H9 (cell line): ENCODE data around the gene UVRAG. TPM values are rescaled to one million over a fixed set of nuclear protein-coding genes. Genes with fewer than 3 reads are reported as not detected.

ENCODE experiments used
- DNase-seq: peaks from one replicate; pipeline ENCODE4 v3.0.0-alpha.2; 2017
- H2AFZ ChIP-seq: one replicate; pipeline ENCODE4 v1.6.1; 2013; ENCODE audit warnings: mild to moderate bottlenecking, low read length, control low read depth, moderate library complexity
- H2AK5ac ChIP-seq: 2 replicates; pipeline ENCODE4 v1.6.1; 2013; ENCODE audit warnings: low read length, control low read depth, mixed read lengths; ENCODE audit not compliant: insufficient read length
- H2BK120ac ChIP-seq: one replicate; pipeline ENCODE4 v1.6.1; 2013; ENCODE audit warnings: low read depth, mild to moderate bottlenecking, low read length, control low read depth, inconsistent platforms; ENCODE audit not compliant: poor library complexity, severe bottlenecking
- H2BK12ac ChIP-seq: 2 replicates; pipeline ENCODE4 v1.6.1; 2013; ENCODE audit warnings: low read length, control low read depth, mixed read lengths, low read depth; ENCODE audit not compliant: insufficient read length
- H2BK15ac ChIP-seq: 2 replicates; pipeline ENCODE4 v1.6.1; 2013; ENCODE audit warnings: low read depth, low read length, control low read depth
- H2BK20ac ChIP-seq: one replicate; pipeline ENCODE4 v1.6.1; 2013; ENCODE audit warnings: low read depth, mild to moderate bottlenecking, low read length, control low read depth, inconsistent platforms; ENCODE audit not compliant: poor library complexity, severe bottlenecking
- H2BK5ac ChIP-seq: 2 replicates; pipeline ENCODE4 v1.6.1; 2013; ENCODE audit warnings: low read length, control low read depth, mixed read lengths; ENCODE audit not compliant: insufficient read length
- H3K14ac ChIP-seq: 2 replicates; pipeline ENCODE4 v1.6.1; 2013; ENCODE audit warnings: low read length, control low read depth; ENCODE audit not compliant: insufficient read depth
- H3K18ac ChIP-seq: 2 replicates; pipeline ENCODE4 v1.6.1; 2013; ENCODE audit warnings: low read depth, mild to moderate bottlenecking, mixed read lengths, low read length, control low read depth; ENCODE audit not compliant: insufficient read length
- H3K23ac ChIP-seq: 2 replicates; pipeline ENCODE4 v1.6.1; 2013; ENCODE audit warnings: low read length, control low read depth, mixed read lengths, low read depth; ENCODE audit not compliant: insufficient read length
- H3K23me2 ChIP-seq: 2 replicates; pipeline ENCODE4 v1.6.1; 2013; ENCODE audit warnings: low read depth, mild to moderate bottlenecking, mixed read lengths, low read length, control low read depth; ENCODE audit not compliant: insufficient read length, poor library complexity, severe bottlenecking
- H3K27ac ChIP-seq: 2 replicates; pipeline ENCODE4 v1.5.1; 2013; ENCODE audit warnings: low read length, control low read depth, mixed read lengths, low read depth; ENCODE audit not compliant: insufficient read length
- H3K27me3 ChIP-seq: 2 replicates; pipeline ENCODE4 v1.6.1; 2013; ENCODE audit warnings: low read length, control low read depth, inconsistent platforms; ENCODE audit not compliant: insufficient read depth
- H3K4ac ChIP-seq: 2 replicates; pipeline ENCODE4 v1.6.1; 2013; ENCODE audit warnings: low read depth, mild to moderate bottlenecking, control low read depth, inconsistent platforms, low read length, moderate library complexity
- H3K4me1 ChIP-seq: 2 replicates; pipeline ENCODE4 v1.6.1; 2013; ENCODE audit warnings: low read length, control low read depth, inconsistent platforms; ENCODE audit not compliant: insufficient read depth
- H3K4me2 ChIP-seq: 2 replicates; pipeline ENCODE4 v1.6.1; 2013; ENCODE audit warnings: low read length, control low read depth, mixed read lengths; ENCODE audit not compliant: insufficient read length, insufficient read depth
- H3K56ac ChIP-seq: 2 replicates; pipeline ENCODE4 v1.6.1; 2013; ENCODE audit warnings: low read depth, mild to moderate bottlenecking, mixed read lengths, low read length, control low read depth; ENCODE audit not compliant: insufficient read length
- H3K79me1 ChIP-seq: 2 replicates; pipeline ENCODE4 v1.6.1; 2013; ENCODE audit warnings: low read depth, mild to moderate bottlenecking, moderate library complexity, low read length, control low read depth, inconsistent platforms; ENCODE audit not compliant: insufficient read depth, poor library complexity, severe bottlenecking
- H3K79me2 ChIP-seq: 2 replicates; pipeline ENCODE4 v1.6.1; 2013; ENCODE audit warnings: low read length, control low read depth, inconsistent platforms; ENCODE audit not compliant: insufficient read depth
- H3K9ac ChIP-seq: 2 replicates; pipeline ENCODE4 v1.6.1; 2013; ENCODE audit warnings: low read length, control low read depth, mixed read lengths; ENCODE audit not compliant: insufficient read length; ENCODE audit errors: extremely low read depth
- H3K9me3 ChIP-seq: one replicate; pipeline ENCODE4 v1.6.1; 2013; ENCODE audit warnings: low read depth, low read length, inconsistent platforms; ENCODE audit not compliant: control insufficient read depth
- H3T11ph ChIP-seq: one replicate; pipeline ENCODE4 v1.6.1; 2013; ENCODE audit warnings: mild to moderate bottlenecking, low read length, control low read depth, inconsistent platforms
- H4K20me1 ChIP-seq: one replicate; pipeline ENCODE4 v1.6.1; 2013; ENCODE audit not compliant: control insufficient read depth, insufficient read length, insufficient read depth
- H4K5ac ChIP-seq: 2 replicates; pipeline ENCODE4 v1.6.1; 2013; ENCODE audit warnings: low read depth, mild to moderate bottlenecking, mixed read lengths, low read length, control low read depth; ENCODE audit not compliant: insufficient read length
- H4K8ac ChIP-seq: replicated peaks from 2 replicates; pipeline ENCODE4 v1.6.1; 2013; ENCODE audit warnings: low read length, control low read depth, mixed read lengths, low read depth; ENCODE audit not compliant: insufficient read length
- H4K91ac ChIP-seq: 2 replicates; pipeline ENCODE4 v1.6.1; 2013; ENCODE audit warnings: low read depth, mild to moderate bottlenecking, moderate library complexity, mixed read lengths, low read length, control low read depth; ENCODE audit not compliant: insufficient read length
- H3K27ac Mint-ChIP-seq, 3 experiments: 2 replicates in 2 of 3; 3 replicates in 1 of 3; pipeline ENCODE4 v1.8.0; 2020 to 2021; ENCODE audit warnings: mixed read lengths in 3 of 3, mild to moderate bottlenecking in 1 of 3, moderate library complexity in 1 of 3
- H3K27me3 Mint-ChIP-seq: 2 replicates; pipeline ENCODE4 v1.8.0; 2021; ENCODE audit warnings: low read depth, mild to moderate bottlenecking, moderate library complexity, mixed read lengths
- H3K36me3 Mint-ChIP-seq, 3 experiments: 2 replicates in 2 of 3; 3 replicates in 1 of 3; pipeline ENCODE4 v1.8.0; 2020 to 2021; ENCODE audit warnings: low read depth in 3 of 3, mixed read lengths in 3 of 3; ENCODE audit not compliant: insufficient read depth in 1 of 3
- H3K4me1 Mint-ChIP-seq, 2 experiments: 2 replicates each; pipeline ENCODE4 v1.8.0; 2020; ENCODE audit warnings: mixed read lengths in 2 of 2
- H3K4me3 Mint-ChIP-seq, 2 experiments: 2 replicates in 1 of 2; 3 replicates in 1 of 2; pipeline ENCODE4 v1.8.0; 2020 to 2021; ENCODE audit warnings: mild to moderate bottlenecking in 2 of 2, mixed read lengths in 2 of 2, moderate library complexity in 1 of 2
- H3K9me3 Mint-ChIP-seq, 2 experiments: 2 replicates in 1 of 2; 3 replicates in 1 of 2; pipeline ENCODE4 v1.8.0; 2020; ENCODE audit warnings: mild to moderate bottlenecking in 2 of 2, mixed read lengths in 2 of 2, moderate library complexity in 1 of 2
- CTCF ChIP-seq: fragments of 200-600 bp; sonication (generic); conservative IDR thresholded peaks from 3 replicates; pipeline ENCODE4 v1.8.0; 2021; ENCODE audit warnings: antibody characterized with exemption, mild to moderate bottlenecking
- WGBS: extraction: QIAGEN DNeasy Blood & Tissue Kit; methylation state at CpG from one replicate; pipeline ENCODE4 v1.1.7; 2013; ENCODE audit warnings: missing lambda C conversion rate, low lambda C conversion rate, mixed read lengths; ENCODE audit not compliant: insufficient read length; ENCODE audit errors: extremely low coverage; 5-methylcytosine and 5-hydroxymethylcytosine counted together
- total RNA-seq: library from RNA; stranded (reverse); gene quantifications from 2 replicates; pipeline ENCODE4 v1.2.1, GENCODE V29; 2021

UVRAG gene
- total RNA-seq, 1 experiment from 2014 or later: 18.5 TPM

- Histone ChIP-seq H3K4ac (no peak overlapping the region), H4K8ac (no peak overlapping the region)
Measured at GRCh38 chr11:75916882-75917281, 101.9 kb downstream of the UVRAG start.

More at GRCh38 chr11:75916882-75917281, 101.9 kb downstream of the UVRAG start:
- Histone ChIP-seq H3T11ph (no peak overlapping the region), H3K23ac (no peak overlapping the region), H3K18ac (no peak overlapping the region), H4K20me1 (no peaks in the 10 kb centered on the region), H3K27me3 (no peaks in the 10 kb centered on the region), H2AFZ (no peak overlapping the region), H2BK20ac (no peak overlapping the region), H2BK120ac (no peak overlapping the region), H2BK5ac (no peak overlapping the region), H2BK12ac (no peak overlapping the region), H2BK15ac (no peak overlapping the region), H3K27ac (no peak overlapping the region), H3K9ac (no peak overlapping the region), H3K23me2 (no peaks in the 10 kb centered on the region), H4K91ac (no peak overlapping the region), H3K4me2 (no peak overlapping the region), H3K14ac (no peak overlapping the region), H2AK5ac (no peak overlapping the region), H4K5ac (no peak overlapping the region), H3K79me2 (no peaks in the 10 kb centered on the region), H3K4me1 (no peaks in the 10 kb centered on the region), H3K79me1 (no peaks in the 10 kb centered on the region), H3K56ac (no peak overlapping the region), H3K9me3 (no peaks in the 10 kb centered on the region)
- Mint-ChIP-seq H3K4me1 (no peaks in the 10 kb centered on the region), H3K4me3 (no peak overlapping the region), H3K27me3 (no peaks in the 10 kb centered on the region), H3K27ac (no peak overlapping the region), H3K9me3 (no peaks in the 10 kb centered on the region), H3K36me3 (0 out of 7 replicates have a peak, but pooled peaks cover 0 to 2% (median 0%) of the 10 kb centered on the region in 3 experiments)
- DNase-seq: no peak
- no peak for TF ChIP-seq CTCF
- WGBS: no CpG with 5 or more reads among the region's 1 CpG
